Measurements from ENCODE around the gene SYNC.

- TF ChIP-seq CTCF (IDR thresholded peaks at IDR 0.05): no peak
- TF ChIP-seq POLR2A (IDR thresholded peaks at IDR 0.05): no peak
These were observed 14.9 kb upstream of the SYNC start for GRCh38 chr1:32717503-32717902.
